ENCODE data around the gene POC1A.

POC1A gene

GRCh38 chr3:52140769-52141168, 13.5 kb downstream of the POC1A start:
- Histone ChIP-seq H3K27me3 (replicated peaks; ENCODE audit: control insufficient read depth, insufficient read depth, low read length) (no peaks in the 10 kb centered on the region), H3K4me1 (ENCODE audit: control insufficient read depth, insufficient read depth, low read length) (peaks cover 10% of the 10 kb centered on the region), H3K4me3 (ENCODE audit: low read length) (no peak overlapping the region), H3K36me3 (ENCODE audit: control insufficient read depth, insufficient read depth, low read length, severe bottlenecking) (no peaks in the 10 kb centered on the region), H3K9ac (ENCODE audit: low read length) (no peak overlapping the region), H3K9me3 (ENCODE audit: control insufficient read depth, low read length) (no peaks in the 10 kb centered on the region)
- DNase-seq (ENCODE audit: low read depth): no peak

GRCh38 chr3:52140000-52140399, 14.2 kb downstream of the POC1A start:
- H3K4me1 ChIP-seq (ENCODE audit: control insufficient read depth, insufficient read depth, low read length): peaks cover 10% of the 10 kb centered on the region
- DNase-seq (ENCODE audit: low read depth): no peak
- no peaks in the 10 kb centered on the region for H3K36me3 ChIP-seq (ENCODE audit: control insufficient read depth, insufficient read depth, low read length, severe bottlenecking)
- H3K9me3 ChIP-seq (ENCODE audit: control insufficient read depth, low read length): no peaks in the 10 kb centered on the region
- H3K4me3 ChIP-seq (ENCODE audit: low read length): no peak overlapping the region
- H3K27me3 ChIP-seq (replicated peaks; ENCODE audit: control insufficient read depth, insufficient read depth, low read length): no peaks in the 10 kb centered on the region
- no peak overlapping the region for H3K9ac ChIP-seq (ENCODE audit: low read length)

- Histone ChIP-seq H3K9ac (ENCODE audit: low read length) (no peak overlapping the region), H3K9me3 (ENCODE audit: control insufficient read depth, low read length) (no peaks in the 10 kb centered on the region), H3K4me1 (ENCODE audit: control insufficient read depth, insufficient read depth, low read length) (peaks cover 12% of the 10 kb centered on the region), H3K36me3 (ENCODE audit: control insufficient read depth, insufficient read depth, low read length, severe bottlenecking) (no peaks in the 10 kb centered on the region), H3K27me3 (replicated peaks; ENCODE audit: control insufficient read depth, insufficient read depth, low read length) (no peaks in the 10 kb centered on the region), H3K4me3 (ENCODE audit: low read length) (no peak overlapping the region)
- DNase-seq (ENCODE audit: low read depth): no peak
These were observed 16.9 kb downstream of the POC1A start for GRCh38 chr3:52137311-52137710.

- no peak overlapping the region for H3K9ac ChIP-seq (ENCODE audit: low read length)
- no peak for DNase-seq (ENCODE audit: low read depth)
- no peaks in the 10 kb centered on the region for H3K27me3 ChIP-seq (replicated peaks; ENCODE audit: control insufficient read depth, insufficient read depth, low read length)
- H3K4me1 ChIP-seq (ENCODE audit: control insufficient read depth, insufficient read depth, low read length): peaks cover 14% of the 10 kb centered on the region
- no peak overlapping the region for H3K4me3 ChIP-seq (ENCODE audit: low read length)
- H3K9me3 ChIP-seq (ENCODE audit: control insufficient read depth, low read length): no peaks in the 10 kb centered on the region
- no peaks in the 10 kb centered on the region for H3K36me3 ChIP-seq (ENCODE audit: control insufficient read depth, insufficient read depth, low read length, severe bottlenecking)
These were observed 17.7 kb downstream of the POC1A start for GRCh38 chr3:52136513-52136912.

GRCh38 chr3:52135332-52135731, 18.9 kb downstream of the POC1A start:
- H3K9ac ChIP-seq (ENCODE audit: low read length): no peak overlapping the region
- DNase-seq (ENCODE audit: low read depth): no peak
- no peaks in the 10 kb centered on the region for H3K27me3 ChIP-seq (replicated peaks; ENCODE audit: control insufficient read depth, insufficient read depth, low read length)
- H3K4me3 ChIP-seq (ENCODE audit: low read length): no peak overlapping the region
- no peaks in the 10 kb centered on the region for H3K36me3 ChIP-seq (ENCODE audit: control insufficient read depth, insufficient read depth, low read length, severe bottlenecking)
- peaks cover 14% of the 10 kb centered on the region for H3K4me1 ChIP-seq (ENCODE audit: control insufficient read depth, insufficient read depth, low read length)
- H3K9me3 ChIP-seq (ENCODE audit: control insufficient read depth, low read length): no peaks in the 10 kb centered on the region

GRCh38 chr3:52134761-52135160, 19.5 kb downstream of the POC1A start:
- Histone ChIP-seq H3K36me3 (ENCODE audit: control insufficient read depth, insufficient read depth, low read length, severe bottlenecking) (no peaks in the 10 kb centered on the region), H3K4me1 (ENCODE audit: control insufficient read depth, insufficient read depth, low read length) (peaks cover 14% of the 10 kb centered on the region), H3K9me3 (ENCODE audit: control insufficient read depth, low read length) (no peaks in the 10 kb centered on the region), H3K4me3 (ENCODE audit: low read length) (no peak overlapping the region), H3K27me3 (replicated peaks; ENCODE audit: control insufficient read depth, insufficient read depth, low read length) (no peaks in the 10 kb centered on the region), H3K9ac (ENCODE audit: low read length) (no peak overlapping the region)
- no peak for DNase-seq (ENCODE audit: low read depth)

- peaks cover 21% of the 10 kb centered on the region for H3K4me1 ChIP-seq (ENCODE audit: control insufficient read depth, insufficient read depth, low read length)
- H3K9ac ChIP-seq (ENCODE audit: low read length): no peak overlapping the region
- H3K27me3 ChIP-seq (replicated peaks; ENCODE audit: control insufficient read depth, insufficient read depth, low read length): no peaks in the 10 kb centered on the region
- no peak overlapping the region for H3K4me3 ChIP-seq (ENCODE audit: low read length)
- no peak for DNase-seq (ENCODE audit: low read depth)
- no peaks in the 10 kb centered on the region for H3K36me3 ChIP-seq (ENCODE audit: control insufficient read depth, insufficient read depth, low read length, severe bottlenecking)
- no peaks in the 10 kb centered on the region for H3K9me3 ChIP-seq (ENCODE audit: control insufficient read depth, low read length)
These were observed 21.3 kb downstream of the POC1A start for GRCh38 chr3:52132930-52133329.

GRCh38 chr3:52132041-52132440, 22.2 kb downstream of the POC1A start:
- no peak for DNase-seq (ENCODE audit: low read depth)
- H3K27me3 ChIP-seq (replicated peaks; ENCODE audit: control insufficient read depth, insufficient read depth, low read length): no peaks in the 10 kb centered on the region
- H3K4me3 ChIP-seq (ENCODE audit: low read length): no peak overlapping the region
- H3K36me3 ChIP-seq (ENCODE audit: control insufficient read depth, insufficient read depth, low read length, severe bottlenecking): no peaks in the 10 kb centered on the region
- no peak overlapping the region for H3K9ac ChIP-seq (ENCODE audit: low read length)
- H3K4me1 ChIP-seq (ENCODE audit: control insufficient read depth, insufficient read depth, low read length): peaks cover 24% of the 10 kb centered on the region
- no peaks in the 10 kb centered on the region for H3K9me3 ChIP-seq (ENCODE audit: control insufficient read depth, low read length)

GRCh38 chr3:52130966-52131622, 23.1 kb downstream of the POC1A start:
- H3K4me3 ChIP-seq (ENCODE audit: low read length): no peak overlapping the region
- H3K27me3 ChIP-seq (replicated peaks; ENCODE audit: control insufficient read depth, insufficient read depth, low read length): no peaks in the 10 kb centered on the region
- no peak for DNase-seq (ENCODE audit: low read depth)
- peaks cover 4% of the 10 kb centered on the region for H3K9me3 ChIP-seq (ENCODE audit: control insufficient read depth, low read length)
- no peak overlapping the region for H3K9ac ChIP-seq (ENCODE audit: low read length)
- peaks cover 23% of the 10 kb centered on the region for H3K4me1 ChIP-seq (ENCODE audit: control insufficient read depth, insufficient read depth, low read length)
- no peaks in the 10 kb centered on the region for H3K36me3 ChIP-seq (ENCODE audit: control insufficient read depth, insufficient read depth, low read length, severe bottlenecking)

- H3K4me1 ChIP-seq (ENCODE audit: control insufficient read depth, insufficient read depth, low read length): peaks cover 33% of the 10 kb centered on the region
- H3K36me3 ChIP-seq (ENCODE audit: control insufficient read depth, insufficient read depth, low read length, severe bottlenecking): no peaks in the 10 kb centered on the region
- H3K9me3 ChIP-seq (ENCODE audit: control insufficient read depth, low read length): peaks cover 4% of the 10 kb centered on the region
- no peaks in the 10 kb centered on the region for H3K27me3 ChIP-seq (replicated peaks; ENCODE audit: control insufficient read depth, insufficient read depth, low read length)
- peak; percentile 32 for DNase-seq (ENCODE audit: low read depth)
- no peak overlapping the region for H3K4me3 ChIP-seq (ENCODE audit: low read length)
- H3K9ac ChIP-seq (ENCODE audit: low read length): no peak overlapping the region
These were observed 26.0 kb downstream of the POC1A start for GRCh38 chr3:52128118-52128683.

- Histone ChIP-seq H3K4me3 (ENCODE audit: low read length) (no peak overlapping the region), H3K9ac (ENCODE audit: low read length) (no peak overlapping the region), H3K9me3 (ENCODE audit: control insufficient read depth, low read length) (peaks cover 4% of the 10 kb centered on the region), H3K27me3 (replicated peaks; ENCODE audit: control insufficient read depth, insufficient read depth, low read length) (no peaks in the 10 kb centered on the region), H3K36me3 (ENCODE audit: control insufficient read depth, insufficient read depth, low read length, severe bottlenecking) (no peaks in the 10 kb centered on the region), H3K4me1 (ENCODE audit: control insufficient read depth, insufficient read depth, low read length) (peaks cover 33% of the 10 kb centered on the region)
- DNase-seq (ENCODE audit: low read depth): no peak
These were observed 27.7 kb downstream of the POC1A start for GRCh38 chr3:52126500-52126899.

- Histone ChIP-seq H3K9ac (ENCODE audit: low read length) (no peak overlapping the region), H3K4me1 (ENCODE audit: control insufficient read depth, insufficient read depth, low read length) (peaks cover 38% of the 10 kb centered on the region), H3K4me3 (ENCODE audit: low read length) (no peak overlapping the region), H3K36me3 (ENCODE audit: control insufficient read depth, insufficient read depth, low read length, severe bottlenecking) (no peaks in the 10 kb centered on the region), H3K27me3 (replicated peaks; ENCODE audit: control insufficient read depth, insufficient read depth, low read length) (no peaks in the 10 kb centered on the region), H3K9me3 (ENCODE audit: control insufficient read depth, low read length) (peaks cover 4% of the 10 kb centered on the region)
- DNase-seq (ENCODE audit: low read depth): peak; percentile 27
These were observed 28.2 kb downstream of the POC1A start for GRCh38 chr3:52126036-52126435.
